Esophagus squamous epithelium (tissue), 4 donors: ENCODE results near the gene CTLA4.

Experiments
- POLR2A ChIP-seq, 4 donors: fragments of 450-650 bp; IDR thresholded peaks; one replicate each; pipeline ENCODE4 v1.6.1; 2017; ENCODE audit warnings: antibody characterized with exemption in 4 of 4, mild to moderate bottlenecking in 4 of 4, moderate library complexity in 3 of 4
- TF ChIP-seq, protein P1 (sequence below), 6 experiments: fragments of 450-650 bp in 4 of 6; fragments of 200-600 bp in 2 of 6; sonication (generic) in 2 of 6; IDR thresholded peaks; one replicate each; pipeline ENCODE4 v1.5.1; 2016 to 2019; ENCODE audit warnings: antibody characterized with exemption in 6 of 6, mild to moderate bottlenecking in 4 of 6, moderate library complexity in 4 of 6

- TF ChIP-seq, protein P1, sequence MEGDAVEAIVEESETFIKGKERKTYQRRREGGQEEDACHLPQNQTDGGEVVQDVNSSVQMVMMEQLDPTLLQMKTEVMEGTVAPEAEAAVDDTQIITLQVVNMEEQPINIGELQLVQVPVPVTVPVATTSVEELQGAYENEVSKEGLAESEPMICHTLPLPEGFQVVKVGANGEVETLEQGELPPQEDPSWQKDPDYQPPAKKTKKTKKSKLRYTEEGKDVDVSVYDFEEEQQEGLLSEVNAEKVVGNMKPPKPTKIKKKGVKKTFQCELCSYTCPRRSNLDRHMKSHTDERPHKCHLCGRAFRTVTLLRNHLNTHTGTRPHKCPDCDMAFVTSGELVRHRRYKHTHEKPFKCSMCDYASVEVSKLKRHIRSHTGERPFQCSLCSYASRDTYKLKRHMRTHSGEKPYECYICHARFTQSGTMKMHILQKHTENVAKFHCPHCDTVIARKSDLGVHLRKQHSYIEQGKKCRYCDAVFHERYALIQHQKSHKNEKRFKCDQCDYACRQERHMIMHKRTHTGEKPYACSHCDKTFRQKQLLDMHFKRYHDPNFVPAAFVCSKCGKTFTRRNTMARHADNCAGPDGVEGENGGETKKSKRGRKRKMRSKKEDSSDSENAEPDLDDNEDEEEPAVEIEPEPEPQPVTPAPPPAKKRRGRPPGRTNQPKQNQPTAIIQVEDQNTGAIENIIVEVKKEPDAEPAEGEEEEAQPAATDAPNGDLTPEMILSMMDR (IDR thresholded peaks at IDR 0.05): no peak
- no peak for TF ChIP-seq POLR2A (IDR thresholded peaks at IDR 0.05)
Measured at GRCh38 chr2:203823173-203823572, 44.4 kb upstream of the CTLA4 start.
